GM21367 (cell line): ENCODE results near the gene ANKK1.

Experiments used
- ATAC-seq: cut with Tn5 transposase; IDR thresholded peaks from one replicate; pipeline ENCODE4 v1.9.1; 2021; ENCODE audit not compliant: unreplicated experiment

ANKK1 gene

GRCh38 chr11:113376156-113376555 lies 11.4 kb upstream of the ANKK1 start:
- no peak for ATAC-seq

- no peak for ATAC-seq
Observed at GRCh38 chr11:113377681-113378412, 9.7 kb upstream of the ANKK1 start.

GRCh38 chr11:113378692-113379091 lies 8.9 kb upstream of the ANKK1 start:
- ATAC-seq = no peak

DNA sequence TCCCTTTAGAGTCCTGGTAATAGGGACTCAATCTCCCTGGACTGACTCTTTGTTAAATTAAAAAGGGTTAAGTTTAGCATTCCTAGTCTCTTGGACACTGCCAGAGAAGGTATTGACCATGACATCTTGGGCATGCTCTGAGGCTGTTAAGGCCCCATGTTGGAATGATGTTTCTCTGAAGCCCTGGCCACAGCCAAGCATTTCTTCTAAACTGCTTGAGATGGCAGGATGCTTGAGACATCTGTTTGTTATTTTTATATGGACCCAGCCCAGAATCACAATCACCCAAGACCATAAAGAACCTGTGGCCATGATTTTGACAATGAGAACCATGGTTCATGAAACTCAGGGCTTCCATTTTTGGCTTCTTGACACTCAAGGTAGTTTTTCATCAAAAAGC lies 5.5 kb upstream of the ANKK1 start:
- ATAC-seq = no peak

- no peak for ATAC-seq
Observed at GRCh38 chr11:113384551-113384950, 3.0 kb upstream of the ANKK1 start.

GRCh38 chr11:113385749-113386148 lies 1.8 kb upstream of the ANKK1 start:
- no peak for ATAC-seq

DNA sequence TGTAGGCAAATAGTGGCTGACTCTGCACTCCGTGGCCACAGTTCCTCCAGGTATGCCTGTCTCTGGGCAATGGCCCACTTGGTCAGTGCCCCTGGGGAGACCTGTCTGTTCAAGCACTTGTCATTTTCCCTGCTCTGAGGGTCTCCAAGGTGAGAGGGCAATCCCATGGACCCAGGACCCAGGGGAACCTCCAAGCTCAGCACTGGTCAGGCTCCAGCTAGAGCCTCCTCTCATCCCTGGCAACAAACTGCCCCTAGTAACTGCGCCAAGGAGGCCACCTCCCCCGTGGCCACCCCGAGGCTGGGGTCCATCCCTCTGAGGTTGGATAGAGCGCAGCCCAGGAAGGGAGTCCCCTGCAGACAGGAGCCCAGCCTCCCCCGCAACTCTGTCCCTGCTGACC lies 713 bp upstream of the ANKK1 start:
- no peak for ATAC-seq

DNA sequence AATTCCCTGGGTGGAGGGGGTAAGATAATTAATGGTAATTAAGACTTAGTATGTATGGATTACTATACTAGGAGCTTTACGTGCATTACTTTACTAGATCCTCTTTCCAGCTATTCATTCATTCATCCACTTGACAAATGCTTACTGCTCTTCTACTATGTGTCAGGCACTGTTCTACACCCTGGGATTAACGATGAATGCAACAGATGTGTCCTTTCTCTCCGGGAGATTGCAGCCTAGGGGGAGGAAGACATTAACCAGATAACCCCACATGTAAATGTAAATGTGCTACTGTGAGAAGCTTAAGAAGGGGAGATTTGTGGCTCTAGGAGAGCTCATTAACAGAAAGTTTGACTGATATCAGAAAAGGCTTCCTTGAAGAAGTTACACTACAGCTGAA lies 1.7 kb downstream of the ANKK1 start:
- no peak for ATAC-seq

GRCh38 chr11:113392236-113392921 lies 4.8 kb downstream of the ANKK1 start:
- no peak for ATAC-seq

- no peak for ATAC-seq
Observed at GRCh38 chr11:113393501-113393985, 6.0 kb downstream of the ANKK1 start.

- no peak for ATAC-seq
Observed at GRCh38 chr11:113394919-113395318, 7.3 kb downstream of the ANKK1 start.

- ATAC-seq = no peak
Observed at GRCh38 chr11:113395782-113396336, 8.3 kb downstream of the ANKK1 start.

GRCh38 chr11:113396690-113397089 lies 9.1 kb downstream of the ANKK1 start:
- no peak for ATAC-seq

DNA sequence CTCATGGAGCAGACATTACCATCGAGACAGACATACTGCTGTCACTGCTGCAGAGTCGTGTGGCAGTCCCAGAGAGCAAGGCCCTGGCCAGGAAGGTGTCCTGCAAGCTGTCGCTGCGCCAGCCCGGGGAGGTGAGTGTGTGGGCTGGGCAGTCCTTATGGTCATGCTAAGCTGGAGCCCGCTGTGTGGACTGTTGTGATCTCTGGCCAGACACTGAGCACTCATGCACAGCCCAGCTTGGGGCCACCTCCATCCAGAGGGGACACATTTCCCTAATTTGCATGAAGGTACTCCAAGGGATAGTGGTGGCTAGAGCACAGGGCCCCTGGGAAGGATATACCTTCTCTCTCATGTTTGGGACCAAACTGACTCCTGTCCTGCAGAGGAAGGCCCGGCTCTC lies 9.6 kb downstream of the ANKK1 start:
- ATAC-seq = no peak

DNA sequence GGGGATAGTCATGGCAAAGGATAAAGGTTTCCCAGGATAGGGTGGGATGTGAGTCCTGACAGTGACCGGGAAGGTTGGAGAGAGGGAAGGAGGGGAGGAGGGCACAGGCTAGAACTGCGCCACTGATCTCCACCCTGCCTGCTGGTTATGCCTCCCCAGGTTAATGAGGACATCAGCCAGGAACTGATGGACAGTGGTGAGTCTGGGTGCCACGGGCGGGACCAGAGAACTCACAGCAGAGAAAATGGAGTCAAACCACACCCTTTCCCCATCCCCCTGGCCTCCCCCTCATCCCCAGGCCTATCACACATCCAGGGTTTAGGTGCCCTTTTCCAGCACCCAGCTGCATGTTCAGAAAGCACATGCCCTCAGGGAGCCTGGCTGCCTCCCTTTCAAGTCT lies 10.2 kb downstream of the ANKK1 start:
- no peak for ATAC-seq

DNA sequence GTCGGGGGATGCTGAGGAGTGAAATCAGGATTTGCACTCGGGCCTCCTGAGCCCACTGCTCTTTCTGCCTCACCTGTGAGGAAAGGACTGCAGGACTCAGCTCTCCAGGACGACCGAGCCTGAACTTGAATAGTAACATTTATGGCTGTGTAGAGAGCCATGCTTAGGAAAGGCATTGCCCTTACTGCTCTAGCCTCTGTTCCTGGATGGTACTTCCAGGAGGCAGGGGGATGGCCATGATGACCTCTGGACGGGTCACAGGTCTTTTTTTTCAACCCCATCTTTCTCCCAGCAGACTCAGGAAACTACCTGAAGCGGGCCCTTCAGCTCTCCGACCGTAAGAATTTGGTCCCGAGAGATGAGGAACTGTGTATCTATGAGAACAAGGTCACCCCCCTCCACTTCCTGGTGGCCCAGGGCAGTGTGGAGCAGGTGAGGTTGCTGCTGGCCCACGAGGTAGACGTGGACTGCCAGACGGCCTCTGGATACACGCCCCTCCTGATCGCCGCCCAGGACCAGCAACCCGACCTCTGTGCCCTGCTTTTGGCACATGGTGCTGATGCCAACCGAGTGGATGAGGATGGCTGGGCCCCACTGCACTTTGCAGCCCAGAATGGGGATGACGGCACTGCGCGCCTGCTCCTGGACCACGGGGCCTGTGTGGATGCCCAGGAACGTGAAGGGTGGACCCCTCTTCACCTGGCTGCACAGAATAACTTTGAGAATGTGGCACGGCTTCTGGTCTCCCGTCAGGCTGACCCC lies 11.3 kb downstream of the ANKK1 start:
- ATAC-seq = no peak

- ATAC-seq = no peak
Observed at GRCh38 chr11:113400631-113401230, 13.2 kb downstream of the ANKK1 start.

DNA sequence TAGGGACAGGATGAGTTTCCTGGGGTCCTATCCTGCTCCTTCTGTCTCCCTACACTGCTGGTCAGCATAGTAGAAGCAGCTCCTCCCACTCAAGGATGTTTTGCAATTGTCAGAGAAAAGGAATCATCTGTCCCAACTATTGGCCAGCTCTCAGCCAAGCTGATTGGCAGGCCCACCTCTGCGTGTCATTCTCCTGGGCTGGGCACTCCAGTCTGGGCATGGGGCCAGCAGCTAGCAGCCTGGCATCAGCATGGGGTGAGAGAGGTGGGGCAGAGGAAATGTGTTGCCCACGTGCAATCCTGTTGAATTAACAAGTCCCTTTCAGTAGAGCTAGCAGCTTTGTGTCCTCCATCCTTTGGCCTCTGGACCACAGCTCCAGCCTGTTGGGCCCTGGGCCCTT lies 14.1 kb downstream of the ANKK1 start:
- no peak for ATAC-seq

DNA sequence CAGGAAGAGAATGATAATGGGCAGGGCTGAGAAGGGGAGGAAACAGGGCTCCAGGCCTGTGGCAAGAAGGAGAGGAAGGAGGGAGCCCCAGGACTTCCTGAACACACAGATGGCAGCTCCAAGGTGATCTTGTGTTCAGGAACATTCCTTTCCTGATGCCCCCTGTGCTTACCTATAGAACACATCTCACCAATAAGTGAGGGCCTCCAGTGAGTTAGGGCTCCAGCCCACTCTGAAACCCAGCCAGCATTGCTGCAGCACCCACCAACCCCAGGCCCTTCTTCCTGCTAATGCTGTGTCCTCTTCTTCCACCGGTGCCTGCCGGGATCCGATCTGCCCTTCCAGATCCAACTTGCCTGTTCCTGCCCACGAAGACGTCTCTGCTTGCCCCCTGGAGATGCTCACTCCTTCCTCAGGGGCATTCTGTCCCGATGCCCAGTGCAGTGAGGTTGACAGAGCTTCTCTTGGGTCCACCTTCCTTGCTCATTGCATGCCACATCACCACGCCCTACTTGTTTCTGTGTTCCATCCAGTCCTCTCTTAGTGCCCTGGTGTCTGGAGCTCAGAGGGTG lies 17.4 kb downstream of the ANKK1 start:
- no peak for ATAC-seq

GRCh38 chr11:113405724-113406478 lies 18.3 kb downstream of the ANKK1 start:
- no peak for ATAC-seq
